ENCODE data around the gene OR2AG1.
"Not testable (repeated sequence)": the region's sequence is repeated elsewhere in the genome, so short reads cannot be mapped to it uniquely, and the experiment has no call there.

OR2AG1 gene

GRCh38 chr11:6794639-6795038 lies 11.8 kb downstream of the OR2AG1 start:
- ATAC-seq (no peak), DNase-seq (no peak)

- DNase-seq (no peak), ATAC-seq (no peak)
Measured at GRCh38 chr11:6799402-6799801, 16.6 kb downstream of the OR2AG1 start, which contains the start of gene OR6A2. Gene OR6A2, minus strand, starts transcription at chr11:6799689. Its CDS starts 3,981 bp downstream, at chr11:6795708.

DNA sequence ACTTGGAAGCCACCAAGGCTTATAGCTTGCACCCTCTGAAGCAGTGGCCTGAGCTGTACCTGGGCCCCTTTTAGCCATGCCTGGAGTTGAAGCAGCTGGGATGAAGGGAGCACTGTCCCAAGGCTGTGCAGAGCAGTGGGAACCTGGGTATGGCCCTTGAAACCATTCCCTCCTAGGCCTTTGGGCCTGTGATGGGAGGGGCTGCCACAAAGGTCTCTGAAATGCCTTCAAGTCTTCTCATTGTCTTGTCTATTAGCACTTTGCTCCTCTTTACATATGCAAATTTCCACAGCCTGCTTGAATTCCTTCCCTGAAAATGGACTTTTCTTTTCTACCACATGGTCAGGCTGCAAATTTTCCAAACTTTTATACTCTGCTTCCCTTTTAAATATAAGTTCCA lies 18.3 kb downstream of the OR2AG1 start:
- ATAC-seq, DNase-seq: not testable (repeated sequence)

DNA sequence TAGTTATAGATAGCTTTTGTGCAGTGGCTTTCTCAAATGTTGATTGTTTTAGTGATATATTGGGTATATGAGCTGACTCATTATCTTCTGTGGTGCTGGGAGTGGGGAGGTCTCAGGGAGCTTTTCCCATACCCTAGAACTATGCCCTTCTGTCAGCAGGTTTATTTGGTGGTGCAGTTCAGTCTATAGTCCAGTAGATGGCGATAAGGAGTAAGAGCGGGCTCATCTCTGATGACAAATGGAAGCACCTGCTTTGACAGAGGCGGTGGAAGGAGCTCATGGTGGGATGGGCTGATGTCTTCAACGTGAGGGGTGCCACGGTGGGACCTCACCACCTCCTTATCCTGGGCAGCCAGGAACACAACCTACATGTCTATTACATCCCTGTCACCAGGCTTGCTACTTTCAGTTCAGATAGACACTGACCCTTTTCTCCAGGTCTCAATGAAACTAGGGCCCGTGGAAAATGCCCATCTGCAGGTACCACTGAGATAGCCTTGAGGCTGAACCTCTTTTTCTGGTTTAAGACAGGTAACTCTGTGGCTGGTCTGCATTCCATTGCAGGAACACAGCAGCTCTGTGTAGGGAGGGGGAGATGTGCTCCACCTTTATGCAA lies 29.7 kb downstream of the OR2AG1 start:
- ATAC-seq = peak; percentile 57

DNA sequence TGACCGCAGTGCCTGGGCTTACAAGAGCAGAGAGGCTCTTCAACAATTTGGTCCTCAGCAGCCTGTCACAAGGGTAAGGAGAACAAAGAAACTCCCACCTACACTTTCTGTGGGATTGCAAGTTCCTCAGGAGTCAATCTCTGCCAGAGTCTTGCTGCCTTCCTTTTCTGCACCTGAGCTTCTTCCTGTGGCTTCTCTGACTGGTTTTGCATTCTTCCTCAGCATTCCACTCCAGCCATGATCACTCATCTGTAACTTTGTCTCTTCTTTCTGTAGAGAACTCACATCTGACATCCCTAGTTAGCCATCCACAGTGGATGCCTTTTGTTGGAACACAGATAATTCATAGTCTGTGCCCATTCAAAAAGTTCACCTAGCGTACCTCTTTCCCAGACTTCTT lies 30.8 kb downstream of the OR2AG1 start:
- ATAC-seq = no peak
- DNase-seq = no peak

More for the DNA sequence above, 29.7 kb downstream of the OR2AG1 start:
- DNase-seq = peak; percentile 15

DNA sequence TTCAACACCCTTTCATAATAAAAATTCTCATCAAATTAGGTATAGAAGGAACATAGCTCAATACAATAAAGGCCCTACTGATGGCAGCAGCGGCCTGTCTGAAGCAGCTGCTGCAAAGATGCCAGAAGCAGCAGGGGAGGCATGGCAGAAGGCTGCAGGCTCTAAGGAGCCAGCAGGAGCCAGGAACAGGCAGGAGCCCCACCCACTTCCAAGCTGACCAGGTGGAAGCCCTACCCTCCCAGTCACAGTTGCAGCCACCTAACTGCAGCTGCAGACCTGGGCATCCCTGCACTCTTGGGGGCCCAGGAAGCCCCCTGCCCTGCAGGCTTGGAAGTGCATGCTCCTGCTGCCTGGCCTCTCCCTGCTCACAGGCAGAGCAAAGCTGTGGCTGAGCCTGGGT lies 34.9 kb downstream of the OR2AG1 start:
- ATAC-seq (no peak), DNase-seq (no peak)

GRCh38 chr11:6818967-6819366 lies 36.1 kb downstream of the OR2AG1 start:
- ATAC-seq (no peak), DNase-seq (no peak)

DNA sequence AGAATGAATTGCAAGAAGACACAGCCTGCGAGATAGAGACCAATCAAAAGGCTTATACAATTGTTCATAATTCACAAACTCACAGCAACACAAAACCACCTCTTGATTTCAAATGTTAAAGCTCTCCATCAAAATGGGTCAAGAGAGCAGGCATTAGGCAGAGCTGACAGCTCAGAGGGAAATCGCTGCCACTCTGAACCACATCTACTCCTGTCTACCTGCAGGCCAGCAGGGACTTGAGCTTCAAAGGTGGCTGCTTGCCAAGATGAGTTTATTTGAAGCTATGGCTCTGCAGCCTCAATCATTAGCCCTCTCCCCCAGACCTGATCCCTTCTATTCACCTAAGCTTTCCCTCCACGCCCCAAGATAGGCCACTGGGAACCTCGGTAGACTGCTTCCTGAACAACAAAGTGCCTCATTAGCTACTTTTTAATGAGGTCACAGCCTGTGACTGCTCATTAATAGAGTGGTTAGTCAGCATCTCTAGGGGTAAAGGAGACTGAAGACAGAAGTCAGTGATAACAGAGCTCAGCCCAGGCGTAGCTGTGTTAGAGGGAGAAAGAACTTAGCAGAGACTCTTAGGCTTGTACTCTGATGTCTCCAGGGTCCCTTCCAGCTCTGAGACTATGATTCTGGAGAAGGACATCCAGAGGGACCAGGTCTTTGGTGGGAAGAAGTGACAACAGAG lies 41.5 kb downstream of the OR2AG1 start:
- no peak for ATAC-seq
- DNase-seq = no peak

DNA sequence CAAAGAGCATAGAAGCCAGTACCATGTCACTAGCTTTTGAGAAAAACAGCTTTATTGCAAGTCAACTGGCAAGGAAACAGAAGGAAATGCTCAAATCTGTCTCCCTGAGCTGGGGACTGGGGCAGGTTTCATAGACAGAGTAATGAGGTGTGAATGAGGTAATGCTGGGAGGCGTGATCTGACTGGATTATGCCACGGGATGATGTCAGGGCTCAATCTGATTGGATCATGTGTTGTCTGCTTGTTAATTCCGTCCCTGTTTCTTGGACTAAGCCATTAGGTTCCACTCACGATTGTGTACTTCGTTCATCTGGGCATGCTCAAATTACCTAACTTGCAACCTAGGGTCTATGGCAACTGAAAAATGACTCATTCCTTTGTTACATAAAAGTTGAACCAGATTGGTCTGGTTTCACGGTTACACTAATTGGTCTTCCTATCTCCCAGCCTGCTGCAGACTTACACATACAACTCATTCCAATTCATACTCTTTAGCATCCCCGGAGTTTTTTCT lies 42.5 kb downstream of the OR2AG1 start:
- no peak for DNase-seq
- ATAC-seq = no peak

- ATAC-seq = no peak
- DNase-seq = no peak
Measured at GRCh38 chr11:6828103-6828502, 45.3 kb downstream of the OR2AG1 start.

DNA sequence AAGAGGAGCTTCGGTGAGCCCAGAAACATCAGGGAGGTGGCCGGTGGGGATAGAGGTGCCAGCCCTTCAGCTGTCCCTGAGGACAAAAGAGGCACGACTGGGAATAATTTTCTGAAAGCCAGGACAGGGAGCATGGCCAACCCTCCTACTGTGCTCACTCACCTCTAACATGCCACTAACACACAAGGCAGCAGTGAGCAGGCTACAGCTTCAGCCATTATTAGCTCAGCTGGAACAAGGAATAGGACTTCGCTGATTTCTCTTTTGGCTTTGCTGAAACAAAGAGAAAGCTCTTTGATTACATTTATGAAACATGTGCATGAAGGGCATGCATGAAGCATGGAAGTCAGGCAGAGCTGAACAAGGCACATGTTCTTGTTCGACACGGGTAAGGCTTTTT lies 50.5 kb downstream of the OR2AG1 start:
- DNase-seq = no peak
- no peak for ATAC-seq

GRCh38 chr11:6834021-6834420 lies 51.2 kb downstream of the OR2AG1 start:
- no peak for ATAC-seq

More at GRCh38 chr11:6834021-6834420, 51.2 kb downstream of the OR2AG1 start:
- DNase-seq = no peak
